DOHH2 (cell line): ENCODE results near the gene APOLD1.
A peak's percentile ranks its signal among the peaks of the same experiment; 100 is the strongest.

Experiments used
- H3F3A ChIP-seq: fragments of 200-600 bp; sonication (generic), shearing (Covaris generic); 2 replicates; pipeline ENCODE4 v1.6.0; 2016; ENCODE audit warnings: antibody characterized with exemption, mild to moderate bottlenecking; ENCODE audit not compliant: control insufficient read depth, insufficient read depth
- H3K27ac ChIP-seq: fragments of 200-600 bp; sonication (generic); 2 replicates; pipeline ENCODE4 v1.5.1; 2014; ENCODE audit warnings: low read depth, mild to moderate bottlenecking, low read length, moderate library complexity
- H3K27me3 ChIP-seq: fragments of 200-600 bp; sonication (generic); 2 replicates; pipeline ENCODE4 v1.6.1; 2014; ENCODE audit warnings: mild to moderate bottlenecking, low read length, mixed read lengths; ENCODE audit not compliant: control insufficient read depth
- H3K36me3 ChIP-seq: fragments of 200-600 bp; sonication (generic); 2 replicates; pipeline ENCODE4 v1.6.1; 2014; ENCODE audit warnings: mild to moderate bottlenecking, low read length, moderate library complexity, mixed read lengths; ENCODE audit not compliant: control insufficient read depth
- H3K4me1 ChIP-seq: fragments of 200-600 bp; sonication (generic); 2 replicates; pipeline ENCODE4 v1.6.1; 2014; ENCODE audit warnings: mild to moderate bottlenecking, low read length, mixed read lengths; ENCODE audit not compliant: control insufficient read depth
- H3K4me2 ChIP-seq: fragments of 200-600 bp; sonication (generic); 2 replicates; pipeline ENCODE4 v1.6.0; 2014; ENCODE audit warnings: mild to moderate bottlenecking, low read length, moderate library complexity
- H3K4me3 ChIP-seq: fragments of 200-600 bp; sonication (generic); 2 replicates; pipeline ENCODE4 v1.5.1; 2014; ENCODE audit warnings: mild to moderate bottlenecking, low read length, mixed read lengths
- H3K79me2 ChIP-seq: fragments of 200-600 bp; sonication (generic); 2 replicates; pipeline ENCODE4 v1.6.1; 2014; ENCODE audit warnings: mild to moderate bottlenecking, low read length, mixed read lengths; ENCODE audit not compliant: control insufficient read depth
- H3K9me2 ChIP-seq: fragments of 200-600 bp; sonication (generic); replicated peaks from 2 replicates; pipeline ENCODE4 v1.6.1; 2014; ENCODE audit warnings: mild to moderate bottlenecking, low read length, mixed read lengths; ENCODE audit not compliant: control insufficient read depth
- H3K9me3 ChIP-seq: fragments of 200-600 bp; sonication (generic); 2 replicates; pipeline ENCODE4 v1.6.1; 2014; ENCODE audit warnings: antibody characterized with exemption, low read length, mixed read lengths; ENCODE audit not compliant: control insufficient read depth, insufficient read depth
- H4K20me1 ChIP-seq: fragments of 200-600 bp; sonication (generic); 2 replicates; pipeline ENCODE4 v1.6.0; 2014; ENCODE audit warnings: low read depth, mild to moderate bottlenecking, antibody characterized with exemption, low read length, moderate library complexity; ENCODE audit not compliant: control insufficient read depth, insufficient read depth
- EZH2phosphoT487 ChIP-seq: fragments of 200-600 bp; sonication (generic); IDR thresholded peaks from 2 replicates; pipeline ENCODE4 v1.6.1; 2017; ENCODE audit warnings: borderline replicate concordance, mild to moderate bottlenecking, antibody characterized with exemption, low read length, moderate library complexity, mixed read lengths
- TF ChIP-seq, protein P1 (sequence below): fragments of 200-600 bp; sonication (generic); IDR thresholded peaks from one replicate; pipeline ENCODE4 v1.5.1; 2014; ENCODE audit warnings: antibody characterized with exemption, mild to moderate bottlenecking, low read depth, low read length; ENCODE audit not compliant: poor library complexity, severe bottlenecking

The APOLD1 gene

GRCh38 chr12:12784116-12784515, 1.3 kb upstream of the APOLD1 start:
- Histone ChIP-seq H4K20me1 (no peaks in the 10 kb centered on the region), H3K4me2 (no peak overlapping the region), H3K4me3 (no peak overlapping the region), H3K9me3 (no peaks in the 10 kb centered on the region), H3F3A (no peaks in the 10 kb centered on the region; the same call in none of the 2 replicates), H3K27ac (no peak overlapping the region), H3K4me1 (peaks cover 25% of the 10 kb centered on the region), H3K79me2 (no peaks in the 10 kb centered on the region), H3K36me3 (no peaks in the 10 kb centered on the region), H3K27me3 (peaks cover 4% of the 10 kb centered on the region; the same call in 1 of the 2 replicates), H3K9me2 (no peaks in the 10 kb centered on the region)
- TF ChIP-seq, protein P1, sequence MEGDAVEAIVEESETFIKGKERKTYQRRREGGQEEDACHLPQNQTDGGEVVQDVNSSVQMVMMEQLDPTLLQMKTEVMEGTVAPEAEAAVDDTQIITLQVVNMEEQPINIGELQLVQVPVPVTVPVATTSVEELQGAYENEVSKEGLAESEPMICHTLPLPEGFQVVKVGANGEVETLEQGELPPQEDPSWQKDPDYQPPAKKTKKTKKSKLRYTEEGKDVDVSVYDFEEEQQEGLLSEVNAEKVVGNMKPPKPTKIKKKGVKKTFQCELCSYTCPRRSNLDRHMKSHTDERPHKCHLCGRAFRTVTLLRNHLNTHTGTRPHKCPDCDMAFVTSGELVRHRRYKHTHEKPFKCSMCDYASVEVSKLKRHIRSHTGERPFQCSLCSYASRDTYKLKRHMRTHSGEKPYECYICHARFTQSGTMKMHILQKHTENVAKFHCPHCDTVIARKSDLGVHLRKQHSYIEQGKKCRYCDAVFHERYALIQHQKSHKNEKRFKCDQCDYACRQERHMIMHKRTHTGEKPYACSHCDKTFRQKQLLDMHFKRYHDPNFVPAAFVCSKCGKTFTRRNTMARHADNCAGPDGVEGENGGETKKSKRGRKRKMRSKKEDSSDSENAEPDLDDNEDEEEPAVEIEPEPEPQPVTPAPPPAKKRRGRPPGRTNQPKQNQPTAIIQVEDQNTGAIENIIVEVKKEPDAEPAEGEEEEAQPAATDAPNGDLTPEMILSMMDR: no peak
- TF ChIP-seq EZH2phosphoT487: no peak

- no peak for TF ChIP-seq EZH2phosphoT487
- TF ChIP-seq, protein P1: no peak
- H3K79me2 ChIP-seq: no peaks in the 10 kb centered on the region
- H3K9me3 ChIP-seq: no peaks in the 10 kb centered on the region
- H3K4me1 ChIP-seq: peaks cover 25% of the 10 kb centered on the region
- no peak overlapping the region for H3K27ac ChIP-seq
- no peaks in the 10 kb centered on the region for H4K20me1 ChIP-seq
- peaks cover 14% of the 10 kb centered on the region for H3K27me3 ChIP-seq
- H3K9me2 ChIP-seq: no peaks in the 10 kb centered on the region
- H3K4me3 ChIP-seq: peak overlapping the region; percentile 78
- no peaks in the 10 kb centered on the region; the same call in none of the 2 replicates for H3F3A ChIP-seq
- H3K36me3 ChIP-seq: no peaks in the 10 kb centered on the region
- H3K4me2 ChIP-seq: peak overlapping the region; percentile 90
These were observed 869 bp downstream of the APOLD1 start for GRCh38 chr12:12786351-12786705.

DNA sequence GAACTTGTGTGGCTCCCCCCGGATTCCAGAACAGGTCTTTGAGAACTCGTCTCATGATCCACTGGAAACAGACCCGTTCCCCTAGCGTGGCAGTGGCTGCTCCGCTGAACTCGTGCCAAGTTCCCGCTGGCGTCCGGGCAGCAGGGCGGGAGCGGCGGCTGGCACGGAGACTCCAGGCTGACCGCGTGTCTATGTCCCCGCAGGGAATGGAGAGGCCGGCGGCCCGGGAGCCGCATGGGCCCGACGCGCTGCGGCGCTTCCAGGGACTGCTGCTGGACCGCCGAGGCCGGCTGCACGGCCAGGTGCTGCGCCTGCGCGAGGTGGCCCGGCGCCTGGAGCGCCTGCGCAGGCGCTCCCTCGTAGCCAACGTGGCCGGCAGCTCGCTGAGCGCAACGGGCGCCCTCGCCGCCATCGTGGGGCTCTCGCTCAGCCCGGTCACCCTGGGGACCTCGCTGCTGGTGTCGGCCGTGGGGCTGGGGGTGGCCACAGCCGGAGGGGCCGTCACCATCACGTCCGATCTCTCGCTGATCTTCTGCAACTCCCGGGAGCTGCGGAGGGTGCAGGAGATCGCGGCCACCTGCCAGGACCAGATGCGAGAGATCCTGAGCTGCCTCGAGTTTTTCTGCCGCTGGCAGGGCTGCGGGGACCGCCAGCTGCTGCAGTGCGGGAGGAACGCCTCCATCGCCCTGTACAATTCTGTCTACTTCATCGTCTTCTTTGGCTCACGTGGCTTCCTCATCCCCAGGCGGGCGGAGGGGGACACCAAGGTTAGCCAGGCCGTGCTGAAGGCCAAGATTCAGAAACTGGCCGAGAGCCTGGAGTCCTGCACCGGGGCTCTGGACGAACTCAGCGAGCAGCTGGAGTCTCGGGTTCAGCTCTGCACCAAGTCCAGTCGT, 1.5 kb downstream of the APOLD1 start:
- no peaks in the 10 kb centered on the region; the same call in none of the 2 replicates for H3F3A ChIP-seq
- no peaks in the 10 kb centered on the region for H3K9me2 ChIP-seq
- H3K79me2 ChIP-seq: no peaks in the 10 kb centered on the region
- TF ChIP-seq EZH2phosphoT487: no peak
- TF ChIP-seq, protein P1: no peak
- H4K20me1 ChIP-seq: no peaks in the 10 kb centered on the region
- H3K4me1 ChIP-seq: peaks cover 25% of the 10 kb centered on the region
- no peaks in the 10 kb centered on the region for H3K36me3 ChIP-seq
- no peak overlapping the region for H3K27ac ChIP-seq
- peak overlapping the region; percentile 90 for H3K4me2 ChIP-seq
- H3K27me3 ChIP-seq: peaks cover 19% of the 10 kb centered on the region
- no peaks in the 10 kb centered on the region for H3K9me3 ChIP-seq
- H3K4me3 ChIP-seq: peak overlapping the region; percentile 78
